MCF 10A (cell line): ENCODE measurements around the gene KLK15. TPM values are rescaled to one million over a fixed set of nuclear protein-coding genes. Genes with fewer than 3 reads are reported as not detected.

Source experiments
- BruUV-seq: library from RNA; stranded (reverse); fragments of 400-500 nt; replicated peaks from 2 replicates; lab custom pipeline; 2021; lab: Mats Ljungman, UMichigan
- CTCF ChIA-PET: fragments of 300-600 bp; sonication (Branson Sonifier 250); formaldehyde crosslinking; extraction: SDS; loops from one replicate; lab custom pipeline; 2021; ENCODE audit warnings: antibody characterized with exemption, inconsistent platforms; lab: Yijun Ruan, JAX
- POLR2A ChIA-PET: fragments of 300-600, 350-650 bp; sonication (Branson Sonifier 250); formaldehyde crosslinking; extraction: SDS; loops from one replicate; lab custom pipeline; 2020; ENCODE audit warnings: antibody characterized with exemption, inconsistent platforms; lab: Yijun Ruan, JAX
- DNase-seq: peaks from one replicate; pipeline ENCODE4 v3.0.0-alpha.2; 2018; ENCODE audit not compliant: unreplicated experiment
- H3K27ac Mint-ChIP-seq: one replicate; pipeline ENCODE4 v1.8.0; 2022; ENCODE audit warnings: mild to moderate bottlenecking, low read depth, mixed read lengths; ENCODE audit not compliant: unreplicated experiment
- H3K27me3 Mint-ChIP-seq: one replicate; pipeline ENCODE4 v1.8.0; 2022; ENCODE audit warnings: mixed read lengths; ENCODE audit not compliant: insufficient read depth, unreplicated experiment
- H3K36me3 Mint-ChIP-seq: one replicate; pipeline ENCODE4 v1.8.0; 2022; ENCODE audit warnings: mild to moderate bottlenecking, moderate library complexity, mixed read lengths; ENCODE audit not compliant: insufficient read depth, unreplicated experiment
- H3K4me1 Mint-ChIP-seq: one replicate; pipeline ENCODE4 v1.8.0; 2022; ENCODE audit warnings: mixed read lengths; ENCODE audit not compliant: insufficient read depth, unreplicated experiment
- H3K4me3 Mint-ChIP-seq: one replicate; pipeline ENCODE4 v1.8.0; 2022; ENCODE audit warnings: mild to moderate bottlenecking, moderate library complexity, mixed read lengths; ENCODE audit not compliant: unreplicated experiment
- H3K9me3 Mint-ChIP-seq: one replicate; pipeline ENCODE4 v1.8.0; 2022; ENCODE audit warnings: mixed read lengths; ENCODE audit not compliant: unreplicated experiment
- CTCF ChIP-seq: fragments of 200-600 bp; IDR thresholded peaks from one replicate; pipeline ENCODE4 v1.8.0; 2022; ENCODE audit warnings: antibody characterized with exemption, mild to moderate bottlenecking; ENCODE audit not compliant: unreplicated experiment
- intact Hi-C: fragments of 100-400 bp; cut with micrococcal nuclease; formaldehyde crosslinking; loops from 2 replicates; pipeline ENCODE4 v1.14.1; 2022
- total RNA-seq: library from RNA; stranded (reverse); gene quantifications from 2 replicates; pipeline ENCODE4 v1.2.3, GENCODE V29; 2022

KLK15 gene
- total RNA-seq, 1 experiment from 2014 or later = not detected

- POLR2A ChIA-PET = interaction anchor here (0.8 to 5.1 kb wide), 3 partner anchors 9 to 419 kb away, joined by 3 to 33 read pairs (median 4); partner anchors contain the start of gene NR1H2
- no peaks in the 10 kb centered on the region for H3K9me3 Mint-ChIP-seq
Measured at GRCh38 chr19:50794876-50795663, 38.3 kb downstream of the KLK15 start.

GRCh38 chr19:50794074-50794875, 39.1 kb downstream of the KLK15 start:
- Mint-ChIP-seq H3K4me3 (no peak overlapping the region), H3K9me3 (no peaks in the 10 kb centered on the region), H3K27me3 (no peaks in the 10 kb centered on the region), H3K4me1 (no peaks in the 10 kb centered on the region), H3K36me3 (peaks cover 43% of the 10 kb centered on the region), H3K27ac (no peak overlapping the region)
- POLR2A ChIA-PET = interaction anchor here (0.7 to 5.1 kb wide), 4 partner anchors 9 to 520 kb away, joined by 3 to 33 read pairs (median 4); partner anchors contain the start of gene NR1H2
- intact Hi-C loops = loop anchor here (1.0 kb wide), 1 partner anchor 128 kb away; no protein-coding TSS in a partner anchor
- peak; percentile 57 for DNase-seq
- CTCF ChIA-PET = interaction anchor here (0.5 to 1.9 kb wide), 3 partner anchors 11 to 184 kb away, joined by 3 to 5 read pairs (median 4); no protein-coding TSS in a partner anchor
- no TSS peak for BruUV-seq
- no peak for TF ChIP-seq CTCF

More at GRCh38 chr19:50794876-50795663, 38.3 kb downstream of the KLK15 start:
- BruUV-seq = no TSS peak
- intact Hi-C loops = loop anchor here (1.0 kb wide), 1 partner anchor 127 kb away; no protein-coding TSS in a partner anchor
- Mint-ChIP-seq H3K4me1 (peaks cover 2% of the 10 kb centered on the region), H3K4me3 (no peak overlapping the region), H3K27ac (no peak overlapping the region), H3K27me3 (no peaks in the 10 kb centered on the region), H3K36me3 (peaks cover 51% of the 10 kb centered on the region)
- TF ChIP-seq CTCF = peak; percentile 7
- peak; percentile 39 for DNase-seq
- CTCF ChIA-PET = interaction anchor here (1.3 to 2.4 kb wide), 3 partner anchors 12 to 183 kb away, joined by 4 to 14 read pairs (median 5); no protein-coding TSS in a partner anchor

DNA sequence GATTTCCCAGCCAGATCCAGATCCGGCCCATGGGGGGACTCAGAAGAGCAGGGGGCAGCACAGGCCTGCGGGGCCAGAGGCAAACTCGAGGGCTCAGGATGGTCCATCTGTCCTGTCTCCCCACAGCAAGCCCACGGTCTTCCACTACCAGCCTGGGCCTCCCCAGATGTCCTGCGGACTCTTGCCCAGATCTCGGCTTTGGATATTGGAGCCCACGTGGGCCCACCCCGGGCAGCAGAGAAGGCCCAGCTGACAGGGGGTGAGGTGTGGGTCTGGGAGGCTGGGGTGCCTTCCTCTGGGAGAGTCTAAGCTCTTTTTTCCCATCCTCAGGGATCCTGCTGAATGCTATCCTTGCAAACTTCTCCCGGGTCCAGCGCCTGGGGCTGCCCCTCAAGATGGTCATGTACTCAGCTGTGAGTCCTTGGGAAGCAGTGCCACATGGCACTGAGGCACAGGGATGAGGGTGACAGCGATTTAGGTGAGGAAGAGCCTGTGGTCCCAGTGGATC, 39.8 kb downstream of the KLK15 start:
- no peak for DNase-seq
- no peaks in the 10 kb centered on the region for H3K4me1 Mint-ChIP-seq
- H3K27me3 Mint-ChIP-seq = no peaks in the 10 kb centered on the region
- ChIA-PET POLR2A (interaction anchor here (0.7 to 5.1 kb wide), 2 partner anchors 10 to 520 kb away, joined by 3 to 33 read pairs; no protein-coding TSS in a partner anchor), CTCF (interaction anchor here (0.5 to 2.6 kb wide), 5 partner anchors 124 to 855 kb away, joined by 3 to 7 read pairs (median 5); no protein-coding TSS in a partner anchor)
- intact Hi-C loops = loop anchor here (1.0 kb wide), 1 partner anchor 129 kb away; no protein-coding TSS in a partner anchor
- no peak for TF ChIP-seq CTCF
- BruUV-seq = TSS peak; percentile 0
- H3K9me3 Mint-ChIP-seq = no peaks in the 10 kb centered on the region
- no peak overlapping the region for H3K4me3 Mint-ChIP-seq
- peaks cover 42% of the 10 kb centered on the region for H3K36me3 Mint-ChIP-seq
- no peak overlapping the region for H3K27ac Mint-ChIP-seq
